Astrocyte of the spinal cord (primary cell): Measurements from ENCODE around the gene ABCC10.
"Not testable (repeated sequence)": the region's sequence is repeated elsewhere in the genome, so short reads cannot be mapped to it uniquely, and the experiment has no call there.

Experiments
- DNase-seq: peaks from one replicate; pipeline ENCODE4 v3.0.0; 2011; ENCODE audit warnings: low read depth, low spot score
- H3K4me3 ChIP-seq: 2 replicates; pipeline ENCODE4 v1.5.1; 2011; ENCODE audit warnings: low read depth, mild to moderate bottlenecking, low read length, moderate library complexity
- in situ Hi-C: cut with HindIII; loops from 2 replicates; pipeline ENCODE4 v1.10.0; 2017; ENCODE audit warnings: low sequenced_read_pairs
- TF ChIP-seq, protein P1 (sequence below): IDR thresholded peaks from 2 replicates; pipeline ENCODE4 v1.5.1; 2012; ENCODE audit warnings: low read depth, mild to moderate bottlenecking, low read length, inconsistent platforms

The ABCC10 gene

DNA sequence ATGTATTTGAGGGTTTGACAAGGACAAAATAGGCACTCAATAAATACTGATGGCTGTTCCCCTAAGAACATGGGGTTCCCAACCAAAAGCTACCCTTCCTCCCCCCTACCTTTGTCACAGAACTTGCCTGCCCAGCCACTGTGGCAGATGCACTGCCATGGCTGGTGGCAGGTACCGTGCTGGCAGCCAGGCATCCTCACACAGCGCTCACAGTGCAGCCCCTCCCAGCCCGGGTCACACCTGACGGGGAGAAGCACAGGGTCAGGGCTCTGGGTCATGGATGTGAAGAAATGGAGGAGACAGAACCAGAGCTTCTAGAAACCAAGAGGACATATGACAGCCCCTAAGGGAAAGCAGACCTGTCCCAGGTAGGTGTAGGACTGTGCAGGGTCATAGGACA is 25.6 kb downstream of the ABCC10 start:
- TF ChIP-seq, protein P1, sequence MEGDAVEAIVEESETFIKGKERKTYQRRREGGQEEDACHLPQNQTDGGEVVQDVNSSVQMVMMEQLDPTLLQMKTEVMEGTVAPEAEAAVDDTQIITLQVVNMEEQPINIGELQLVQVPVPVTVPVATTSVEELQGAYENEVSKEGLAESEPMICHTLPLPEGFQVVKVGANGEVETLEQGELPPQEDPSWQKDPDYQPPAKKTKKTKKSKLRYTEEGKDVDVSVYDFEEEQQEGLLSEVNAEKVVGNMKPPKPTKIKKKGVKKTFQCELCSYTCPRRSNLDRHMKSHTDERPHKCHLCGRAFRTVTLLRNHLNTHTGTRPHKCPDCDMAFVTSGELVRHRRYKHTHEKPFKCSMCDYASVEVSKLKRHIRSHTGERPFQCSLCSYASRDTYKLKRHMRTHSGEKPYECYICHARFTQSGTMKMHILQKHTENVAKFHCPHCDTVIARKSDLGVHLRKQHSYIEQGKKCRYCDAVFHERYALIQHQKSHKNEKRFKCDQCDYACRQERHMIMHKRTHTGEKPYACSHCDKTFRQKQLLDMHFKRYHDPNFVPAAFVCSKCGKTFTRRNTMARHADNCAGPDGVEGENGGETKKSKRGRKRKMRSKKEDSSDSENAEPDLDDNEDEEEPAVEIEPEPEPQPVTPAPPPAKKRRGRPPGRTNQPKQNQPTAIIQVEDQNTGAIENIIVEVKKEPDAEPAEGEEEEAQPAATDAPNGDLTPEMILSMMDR: no peak
- no peak for DNase-seq
- in situ Hi-C loops: no loop called here
- H3K4me3 ChIP-seq: no peak overlapping the region

DNA sequence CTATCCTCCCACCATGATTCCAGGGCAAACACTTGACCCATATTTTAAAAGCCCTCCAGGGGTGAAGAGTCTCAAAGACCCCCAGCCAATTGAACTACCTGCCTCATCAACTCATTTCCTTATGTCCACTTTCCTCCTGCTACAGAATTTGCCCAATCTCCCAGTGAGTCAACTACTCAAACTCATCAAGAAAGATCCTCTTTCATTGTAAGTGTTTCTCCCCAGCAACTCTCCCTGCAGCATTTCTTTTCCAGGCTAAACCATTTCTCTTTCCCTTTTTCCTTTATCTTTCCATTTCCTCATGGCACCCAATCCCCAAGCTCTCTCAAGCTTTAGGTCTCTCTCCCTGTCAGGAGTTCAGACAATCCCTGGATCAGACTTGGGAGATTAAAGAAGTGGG is 26.5 kb downstream of the ABCC10 start:
- TF ChIP-seq, protein P1: no peak
- DNase-seq: no peak
- no peak overlapping the region for H3K4me3 ChIP-seq
- in situ Hi-C loops: no loop called here

GRCh38 chr6:43454290-43454695 is 27.0 kb downstream of the ABCC10 start:
- no peak for DNase-seq
- in situ Hi-C loops: no loop called here
- TF ChIP-seq, protein P1: peak; percentile 94
- H3K4me3 ChIP-seq: no peak overlapping the region

DNA sequence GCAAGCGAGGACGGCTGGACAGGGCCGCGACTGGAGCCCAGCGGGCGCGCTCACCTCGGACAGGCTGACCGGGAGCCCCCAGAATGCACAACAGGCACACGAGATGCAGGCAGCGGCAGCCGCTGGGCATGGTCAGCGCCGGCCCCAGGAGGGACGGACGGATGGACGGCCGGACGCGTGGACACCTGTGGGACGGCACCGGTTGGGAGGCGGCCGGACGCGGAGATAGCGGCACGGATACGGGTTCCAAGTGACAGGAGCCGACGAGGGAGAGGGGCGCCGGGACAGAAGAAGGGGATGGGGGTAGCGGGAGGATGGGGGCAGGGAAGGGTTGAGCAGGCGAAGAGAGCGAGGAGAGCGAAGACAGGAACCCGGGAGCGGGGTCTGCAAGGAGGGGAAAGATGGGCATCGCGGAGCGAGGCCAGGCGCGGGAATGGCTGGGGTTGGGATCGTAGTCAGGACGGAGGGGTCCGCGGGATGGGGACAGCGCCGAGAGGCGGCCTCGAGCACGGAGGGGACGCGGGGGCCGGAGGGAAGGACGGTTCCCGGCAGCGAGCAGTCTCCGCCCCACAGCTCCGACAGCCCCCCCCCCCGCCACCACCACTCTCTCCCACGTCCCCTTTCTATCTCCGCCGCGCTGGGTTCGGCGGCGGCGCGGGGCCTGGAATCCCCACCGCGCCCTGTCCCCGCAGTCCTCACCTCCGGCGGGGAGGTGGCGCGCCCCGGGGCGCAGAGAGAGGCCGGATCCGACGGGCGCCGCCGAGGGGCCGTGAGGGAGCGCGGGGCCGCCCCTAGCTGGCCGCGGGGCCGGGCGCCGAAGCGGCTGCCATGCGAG is 27.6 kb downstream of the ABCC10 start:
- peak; percentile 80 for DNase-seq
- peak overlapping the region; percentile 32 for H3K4me3 ChIP-seq
- in situ Hi-C loops: no loop called here
- TF ChIP-seq, protein P1: no peak

DNA sequence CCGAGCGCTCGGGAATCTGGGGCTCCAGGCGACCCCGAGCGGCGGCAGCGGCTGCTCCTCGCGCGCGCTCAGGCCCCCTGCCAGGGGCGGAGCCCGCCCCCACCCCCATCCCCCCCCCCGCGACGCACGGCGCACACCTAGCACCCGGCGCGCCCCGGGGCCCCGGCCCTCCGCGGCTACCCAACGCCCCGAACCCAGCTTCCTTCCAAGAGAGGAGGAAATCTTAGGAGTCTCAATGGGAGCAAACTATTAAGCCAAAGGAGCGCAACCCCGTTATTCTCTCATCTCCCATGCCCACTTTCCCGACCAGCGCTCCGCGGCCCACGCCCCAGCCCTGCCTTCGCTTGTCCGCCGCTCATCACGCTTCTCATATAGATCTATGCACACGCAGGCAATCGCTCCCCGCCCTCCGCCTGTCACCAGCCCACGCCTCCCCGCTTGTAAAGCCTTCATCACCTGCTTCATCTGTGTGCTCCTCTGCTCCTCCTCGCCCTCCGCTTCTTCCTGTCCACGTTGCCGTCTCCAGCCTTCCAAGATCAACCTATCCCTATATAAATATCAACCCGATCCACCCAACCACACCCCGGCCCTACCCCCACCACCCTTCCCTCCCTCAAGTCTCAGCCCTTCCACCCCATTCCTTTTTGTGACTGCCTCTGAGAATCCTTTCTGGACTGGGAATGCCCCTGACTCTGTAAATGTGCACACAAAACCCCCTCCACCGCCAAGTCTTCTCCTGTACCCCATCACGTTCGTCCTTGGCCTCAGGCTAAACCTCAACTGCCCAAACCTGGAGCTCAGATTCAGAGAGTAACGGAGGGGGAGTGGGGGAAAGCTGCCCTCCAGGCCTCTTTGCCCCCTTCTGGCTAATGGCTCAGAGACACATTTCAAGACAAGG is 28.4 kb downstream of the ABCC10 start, which contains the start of gene DLK2:
Gene DLK2 (minus strand): TSS at position 18 of the 898 bp plus-strand sequence. CDS start 723 bp downstream, outside the sequence.
- in situ Hi-C loops: no loop called here
- TF ChIP-seq, protein P1: no peak
- no peak for DNase-seq
- peak within 1 kb of the TSS; percentile 32 for H3K4me3 ChIP-seq

GRCh38 chr6:43457643-43458042 is 30.3 kb downstream of the ABCC10 start:
- in situ Hi-C loops: no loop called here
- DNase-seq: no peak
- H3K4me3 ChIP-seq: no peak overlapping the region
- TF ChIP-seq, protein P1: no peak

DNA sequence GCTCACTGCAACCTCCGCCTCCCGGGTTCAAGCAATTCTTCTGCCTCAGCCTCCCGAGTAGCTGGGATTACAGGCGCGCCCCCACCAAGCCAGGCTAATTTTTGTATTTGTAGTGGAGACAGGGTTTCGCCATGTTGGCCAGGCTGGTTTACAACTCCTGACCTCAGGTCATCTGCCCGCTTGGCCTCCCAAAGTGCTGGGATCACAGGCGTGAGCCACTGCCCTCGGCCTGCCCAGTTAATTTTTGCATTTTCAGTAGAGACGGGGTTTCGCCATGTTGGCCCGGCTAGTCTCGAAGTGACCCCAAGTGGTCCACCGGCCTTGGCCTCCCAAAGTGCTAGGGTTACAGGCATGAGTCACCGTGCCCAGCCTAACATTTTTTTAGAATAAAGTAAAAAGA is 30.8 kb downstream of the ABCC10 start:
- H3K4me3 ChIP-seq, in situ Hi-C loops, DNase-seq: not testable (repeated sequence)
